ENCODE measurements around the gene ST14. TPM values are rescaled to one million over a fixed set of nuclear protein-coding genes. Genes with fewer than 3 reads are reported as not detected.

Gene ST14
- total and polyA plus RNA-seq, 2 donors (not counting 1 experiment from before 2014, with no cell fraction given), result under 0.01 TPM; not detected in 1

DNA sequence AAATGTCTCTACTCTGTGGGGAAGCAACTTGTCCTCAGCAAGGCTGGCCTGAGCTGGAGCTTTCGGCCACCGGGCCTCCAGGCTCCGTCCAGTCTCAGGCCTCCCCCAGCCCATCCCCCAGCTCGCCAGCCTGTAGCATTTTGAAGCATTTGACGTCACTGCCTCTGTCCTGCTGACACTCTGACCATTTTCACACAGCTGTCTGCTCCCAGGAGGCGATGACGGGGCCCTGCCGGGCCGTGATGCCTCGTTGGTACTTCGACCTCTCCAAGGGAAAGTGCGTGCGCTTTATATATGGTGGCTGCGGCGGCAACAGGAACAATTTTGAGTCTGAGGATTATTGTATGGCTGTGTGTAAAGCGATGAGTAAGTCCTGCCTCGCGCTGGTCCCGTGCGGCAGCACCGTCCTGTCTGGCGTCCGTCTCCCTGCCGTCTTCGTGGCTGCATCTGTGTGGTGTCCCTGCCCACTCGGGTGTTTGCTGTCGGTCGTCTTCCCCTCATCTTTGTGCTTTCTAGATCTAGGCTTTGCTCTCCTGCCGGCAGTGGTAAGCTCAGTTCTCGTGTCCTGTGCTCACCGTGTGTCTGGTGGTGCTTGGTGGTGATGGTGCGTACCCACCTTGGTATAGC lies 36.1 kb upstream of the ST14 start:
- Histone ChIP-seq H3K4me1 (ENCODE audit: control insufficient read depth, extremely low read depth, insufficient read depth, low read length) (peaks cover 4% of the 10 kb centered on the region), H3K4me3 (replicated peaks in 1 of 4; ENCODE audit: control extremely low read depth in 1 of 4, insufficient read depth in 1 of 4, low read depth in 3 of 4, low read length in 4 of 4) (no peak overlapping the region), H2AFZ (ENCODE audit: low read length) (no peak overlapping the region), H4K20me1 (ENCODE audit: control insufficient read depth, extremely low read depth, insufficient read depth, low read length) (no peaks in the 10 kb centered on the region), H3K9me3 (ENCODE audit: control insufficient read depth, insufficient read depth, low read depth, low read length) (no peaks in the 10 kb centered on the region), H3K27ac (ENCODE audit: insufficient read depth, low read length) (peak overlapping the region; percentile 43), H3K4me2 (ENCODE audit: extremely low read depth, insufficient read depth, low read length) (no peak overlapping the region), H3K9ac (ENCODE audit: insufficient read depth, low read length) (no peak overlapping the region), H3K36me3 (ENCODE audit: control insufficient read depth, insufficient read depth, low read length) (peaks cover 11% of the 10 kb centered on the region), H3K79me2 (ENCODE audit: control insufficient read depth, insufficient read depth, low read length) (peaks cover 10% of the 10 kb centered on the region), H3K27me3 (ENCODE audit: control insufficient read depth, insufficient read depth, low read length) (no peaks in the 10 kb centered on the region)
- no peak for DNase-seq (ENCODE audit: low read depth in 2 of 2)
- TF ChIP-seq EZH2 (IDR thresholded peaks at IDR 0.05; ENCODE audit: low read length, missing control alignments), result no peak
- no peak for TF ChIP-seq CTCF (conservative IDR thresholded peaks at IDR 0.05 in 1 of 2, IDR thresholded peaks at IDR 0.05 in 1 of 2; ENCODE audit: low read depth in 1 of 2, low read length in 2 of 2)

DNA sequence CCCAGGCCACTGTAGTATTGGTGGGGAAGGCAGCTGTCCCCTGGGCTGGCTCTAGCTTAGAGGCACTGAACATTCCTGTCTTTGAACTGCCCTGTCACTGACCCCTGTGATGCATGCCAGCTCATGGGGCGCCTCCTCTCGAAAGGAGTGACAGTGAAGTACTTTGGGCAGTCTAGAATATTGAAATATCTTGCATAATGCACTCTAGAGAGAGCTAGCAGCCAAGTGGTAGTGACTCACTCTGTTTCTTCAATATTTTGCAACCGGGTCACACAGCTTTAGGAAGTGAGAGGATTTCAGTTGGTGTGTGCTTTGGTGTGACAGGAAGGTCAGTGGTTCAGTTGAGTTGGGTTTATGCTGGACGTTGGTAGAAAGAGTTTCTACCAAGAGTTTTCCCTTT lies 35.5 kb upstream of the ST14 start:
- Histone ChIP-seq H3K27ac (ENCODE audit: insufficient read depth, low read length) (peak overlapping the region; percentile 43), H3K36me3 (ENCODE audit: control insufficient read depth, insufficient read depth, low read length) (peaks cover 11% of the 10 kb centered on the region), H3K4me3 (replicated peaks in 1 of 4; ENCODE audit: control extremely low read depth in 1 of 4, insufficient read depth in 1 of 4, low read depth in 3 of 4, low read length in 4 of 4) (no peak overlapping the region), H3K9ac (ENCODE audit: insufficient read depth, low read length) (no peak overlapping the region), H2AFZ (ENCODE audit: low read length) (no peak overlapping the region), H4K20me1 (ENCODE audit: control insufficient read depth, extremely low read depth, insufficient read depth, low read length) (no peaks in the 10 kb centered on the region), H3K27me3 (ENCODE audit: control insufficient read depth, insufficient read depth, low read length) (no peaks in the 10 kb centered on the region), H3K9me3 (ENCODE audit: control insufficient read depth, insufficient read depth, low read depth, low read length) (no peaks in the 10 kb centered on the region), H3K79me2 (ENCODE audit: control insufficient read depth, insufficient read depth, low read length) (peaks cover 7% of the 10 kb centered on the region), H3K4me2 (ENCODE audit: extremely low read depth, insufficient read depth, low read length) (peak overlapping the region; percentile 5), H3K4me1 (ENCODE audit: control insufficient read depth, extremely low read depth, insufficient read depth, low read length) (peaks cover 4% of the 10 kb centered on the region)
- DNase-seq (ENCODE audit: low read depth in 2 of 2), result peak; percentile 82 to 96
- TF ChIP-seq CTCF (conservative IDR thresholded peaks at IDR 0.05 in 1 of 2, IDR thresholded peaks at IDR 0.05 in 1 of 2; ENCODE audit: low read depth in 1 of 2, low read length in 2 of 2) (no peak), EZH2 (IDR thresholded peaks at IDR 0.05; ENCODE audit: low read length, missing control alignments) (no peak)

- H3K9me3 ChIP-seq (ENCODE audit: control insufficient read depth, insufficient read depth, low read depth, low read length), result no peaks in the 10 kb centered on the region
- no peaks in the 10 kb centered on the region for H4K20me1 ChIP-seq (ENCODE audit: control insufficient read depth, extremely low read depth, insufficient read depth, low read length)
- H3K9ac ChIP-seq (ENCODE audit: insufficient read depth, low read length), result no peak overlapping the region
- H3K79me2 ChIP-seq (ENCODE audit: control insufficient read depth, insufficient read depth, low read length), result peaks cover 5% of the 10 kb centered on the region
- no peak overlapping the region for H2AFZ ChIP-seq (ENCODE audit: low read length)
- no peak for DNase-seq (ENCODE audit: low read depth in 2 of 2)
- no peak overlapping the region for H3K4me3 ChIP-seq (replicated peaks in 1 of 4; ENCODE audit: control extremely low read depth in 1 of 4, insufficient read depth in 1 of 4, low read depth in 3 of 4, low read length in 4 of 4)
- H3K4me2 ChIP-seq (ENCODE audit: extremely low read depth, insufficient read depth, low read length), result no peak overlapping the region
- H3K4me1 ChIP-seq (ENCODE audit: control insufficient read depth, extremely low read depth, insufficient read depth, low read length), result peaks cover 4% of the 10 kb centered on the region
- H3K36me3 ChIP-seq (ENCODE audit: control insufficient read depth, insufficient read depth, low read length), result peaks cover 15% of the 10 kb centered on the region
- no peak overlapping the region for H3K27ac ChIP-seq (ENCODE audit: insufficient read depth, low read length)
- TF ChIP-seq EZH2 (IDR thresholded peaks at IDR 0.05; ENCODE audit: low read length, missing control alignments), result no peak
- no peak for TF ChIP-seq CTCF (conservative IDR thresholded peaks at IDR 0.05 in 1 of 2, IDR thresholded peaks at IDR 0.05 in 1 of 2; ENCODE audit: low read depth in 1 of 2, low read length in 2 of 2)
- no peaks in the 10 kb centered on the region for H3K27me3 ChIP-seq (ENCODE audit: control insufficient read depth, insufficient read depth, low read length)
These were observed 33.9 kb upstream of the ST14 start for GRCh38 chr11:130125638-130126037.

Measured in fibroblast of lung (primary cell).